Naive thymus-derived CD4-positive, alpha-beta T cell (primary cell): ENCODE measurements around the gene EPB41L2. TPM values are rescaled to one million over a fixed set of nuclear protein-coding genes. Genes with fewer than 3 reads are reported as not detected.
A peak's percentile ranks its signal among the peaks of the same experiment; 100 is the strongest.

Experiments
- ATAC-seq: fragments of 150-1000 bp; cut with Tn5 transposase; 2 replicates; pipeline ENCODE4 v1.10.0; 2021; ENCODE audit warnings: mild to moderate bottlenecking, moderate library complexity
- CTCF ChIA-PET: fragments of 350-600 bp; sonication (Branson Sonifier 250); formaldehyde crosslinking; loops from one replicate; lab custom pipeline; 2021; ENCODE audit warnings: antibody characterized with exemption; lab: Charles Lee
- POLR2A ChIA-PET: fragments of 350-600 bp; sonication (Branson Sonifier 250); formaldehyde crosslinking; loops from one replicate; lab custom pipeline; 2021; ENCODE audit warnings: antibody characterized with exemption, inconsistent platforms; lab: Charles Lee
- DNase-seq, 9 donors: peaks; one replicate each; pipeline versions ENCODE4 v3.0.0 to v3.0.0-alpha.2; 2020 to 2022; ENCODE audit warnings: mixed read lengths in 1 of 9
- H3K27ac ChIP-seq: one replicate; pipeline ENCODE4 v1.7.0; 2013; ENCODE audit warnings: mild to moderate bottlenecking, low read depth, low read length, moderate library complexity
- H3K27me3 ChIP-seq, 2 donors: one replicate each; pipeline ENCODE4 v1.7.0; 2013; ENCODE audit warnings: low read length in 2 of 2, mild to moderate bottlenecking in 2 of 2, moderate library complexity in 2 of 2; ENCODE audit not compliant: control insufficient read depth in 2 of 2, insufficient read depth in 2 of 2
- H3K36me3 ChIP-seq, 3 experiments: 1 replicate in 2 of 3; 2 replicates in 1 of 3; pipeline ENCODE4 v1.7.0; 2013; ENCODE audit warnings: low read length in 3 of 3, mild to moderate bottlenecking in 3 of 3, moderate library complexity in 1 of 3; ENCODE audit not compliant: insufficient read depth in 3 of 3, control insufficient read depth in 2 of 3
- H3K4me1 ChIP-seq, 2 donors: one replicate each; pipeline ENCODE4 v1.7.0; 2013; ENCODE audit warnings: low read length in 2 of 2, mild to moderate bottlenecking in 2 of 2, moderate library complexity in 1 of 2; ENCODE audit not compliant: control insufficient read depth in 2 of 2, insufficient read depth in 2 of 2
- H3K4me3 ChIP-seq: 2 replicates; pipeline ENCODE4 v1.7.0; 2013; ENCODE audit warnings: mild to moderate bottlenecking, low read length
- H3K9me3 ChIP-seq, 3 experiments: 1 replicate in 2 of 3; 2 replicates in 1 of 3; pipeline ENCODE4 v1.7.0; 2013; ENCODE audit warnings: low read length in 3 of 3; ENCODE audit not compliant: control insufficient read depth in 2 of 3
- H3K27ac Mint-ChIP-seq, 9 donors: one replicate each; pipeline ENCODE4 v1.8.0; 2020 to 2022; ENCODE audit warnings: mixed read lengths in 9 of 9, mild to moderate bottlenecking in 8 of 9, moderate library complexity in 5 of 9, inconsistent platforms in 2 of 9
- H3K27me3 Mint-ChIP-seq, 5 donors: one replicate each; pipeline ENCODE4 v1.8.0; 2021 to 2022; ENCODE audit warnings: mixed read lengths in 5 of 5, mild to moderate bottlenecking in 1 of 5
- H3K36me3 Mint-ChIP-seq, 5 donors: one replicate each; pipeline ENCODE4 v1.8.0; 2020 to 2022; ENCODE audit warnings: mixed read lengths in 5 of 5, mild to moderate bottlenecking in 3 of 5, inconsistent platforms in 1 of 5
- H3K4me1 Mint-ChIP-seq, 7 donors: one replicate each; pipeline ENCODE4 v1.8.0; 2020 to 2022; ENCODE audit warnings: mixed read lengths in 7 of 7, mild to moderate bottlenecking in 3 of 7, inconsistent platforms in 1 of 7
- H3K4me3 Mint-ChIP-seq, 10 donors: one replicate each; pipeline ENCODE4 v1.8.0; 2020 to 2022; ENCODE audit warnings: mild to moderate bottlenecking in 10 of 10, mixed read lengths in 10 of 10, moderate library complexity in 6 of 10, inconsistent platforms in 2 of 10
- H3K9me3 Mint-ChIP-seq, 11 donors: one replicate each; pipeline ENCODE4 v1.8.0; 2020 to 2022; ENCODE audit warnings: mixed read lengths in 11 of 11, mild to moderate bottlenecking in 4 of 11, inconsistent platforms in 1 of 11, moderate library complexity in 1 of 11
- intact Hi-C, 2 donors: fragments of 100-400 bp; cut with micrococcal nuclease; formaldehyde crosslinking; loops; one replicate each; pipeline ENCODE4 v1.15.1; 2023
- polyA plus RNA-seq, 2 donors: library from polyadenylated mRNA; unstranded; fragments of 300-500 nt; fragmentation: Illumina TruSeq; gene quantifications; one replicate each; pipeline ENCODE4 v1.2.3, GENCODE V29; 2021
- total RNA-seq, 6 experiments: library from RNA in 5 of 6; stranded (reverse) in 5 of 6; gene quantifications; 1 replicate in 5 of 6; 2 replicates in 1 of 6; pipeline ENCODE4 v1.2.3 and lab custom pipeline; 2021 to 2026

Gene EPB41L2
- total and polyA plus RNA-seq, 7 experiments from 2014 or later = 4.6 to 26.9 (median 12.3) TPM

- H3K36me3 Mint-ChIP-seq = peaks cover 0 to 12% (median 0%) of the 10 kb centered on the region in 5 donors
- H3K9me3 Mint-ChIP-seq = no peaks in the 10 kb centered on the region
- intact Hi-C loops = no loop called here
- H3K27ac Mint-ChIP-seq = no peak overlapping the region
- no peak overlapping the region for H3K4me3 Mint-ChIP-seq
- H3K27me3 Mint-ChIP-seq = no peaks in the 10 kb centered on the region
- Histone ChIP-seq H3K9me3 (no peaks in the 10 kb centered on the region), H3K4me3 (no peak overlapping the region), H3K27ac (no peak overlapping the region), H3K4me1 (no peaks in the 10 kb centered on the region), H3K27me3 (no peaks in the 10 kb centered on the region), H3K36me3 (no peaks in the 10 kb centered on the region)
- ChIA-PET POLR2A (no interaction called here), CTCF (no interaction called here)
- DNase-seq = no peak
- no peak for ATAC-seq
- H3K4me1 Mint-ChIP-seq = peaks cover 0 to 9% (median 0%) of the 10 kb centered on the region in 7 donors
These were observed 210.0 kb downstream of the EPB41L2 start for GRCh38 chr6:130852844-130853554.

GRCh38 chr6:130851026-130851425 is 212.0 kb downstream of the EPB41L2 start:
- H3K9me3 ChIP-seq = no peaks in the 10 kb centered on the region
- H3K4me1 ChIP-seq = no peaks in the 10 kb centered on the region
- POLR2A ChIA-PET = no interaction called here
- H3K9me3 Mint-ChIP-seq = no peaks in the 10 kb centered on the region
- H3K27ac ChIP-seq = no peak overlapping the region
- no peaks in the 10 kb centered on the region for H3K27me3 ChIP-seq
- no peak for DNase-seq
- H3K27ac Mint-ChIP-seq = no peak overlapping the region
- H3K4me3 Mint-ChIP-seq = no peak overlapping the region
- CTCF ChIA-PET = no interaction called here
- ATAC-seq = no peak
- H3K27me3 Mint-ChIP-seq = no peaks in the 10 kb centered on the region
- H3K36me3 Mint-ChIP-seq = peaks cover 0 to 12% (median 0%) of the 10 kb centered on the region in 5 donors
- H3K4me3 ChIP-seq = no peak overlapping the region
- intact Hi-C loops = no loop called here
- H3K4me1 Mint-ChIP-seq = peaks cover 0 to 9% (median 0%) of the 10 kb centered on the region in 7 donors
- H3K36me3 ChIP-seq = no peaks in the 10 kb centered on the region

GRCh38 chr6:130849594-130849993 is 213.5 kb downstream of the EPB41L2 start:
- Mint-ChIP-seq H3K27ac (no peak overlapping the region), H3K27me3 (no peaks in the 10 kb centered on the region), H3K4me1 (peaks cover 0 to 9% (median 0%) of the 10 kb centered on the region in 7 donors), H3K9me3 (no peaks in the 10 kb centered on the region), H3K4me3 (no peak overlapping the region), H3K36me3 (peaks cover 0 to 8% (median 0%) of the 10 kb centered on the region in 5 donors)
- Histone ChIP-seq H3K4me3 (no peak overlapping the region), H3K27me3 (no peaks in the 10 kb centered on the region), H3K36me3 (no peaks in the 10 kb centered on the region), H3K4me1 (no peaks in the 10 kb centered on the region), H3K9me3 (no peaks in the 10 kb centered on the region), H3K27ac (no peak overlapping the region)
- POLR2A ChIA-PET = no interaction called here
- DNase-seq = no peak
- CTCF ChIA-PET = no interaction called here
- intact Hi-C loops = loop anchor here (10.0 kb wide), 2 partner anchors 955 to 1355 kb away; no protein-coding TSS in a partner anchor
- no peak for ATAC-seq

GRCh38 chr6:130848945-130849344 is 214.1 kb downstream of the EPB41L2 start:
- Mint-ChIP-seq H3K4me3 (no peak overlapping the region), H3K4me1 (peaks cover 0 to 9% (median 0%) of the 10 kb centered on the region in 7 donors), H3K36me3 (peaks cover 0 to 5% (median 0%) of the 10 kb centered on the region in 5 donors), H3K27me3 (no peaks in the 10 kb centered on the region), H3K27ac (peak overlapping the region in 1 of 9 donors; percentile 48), H3K9me3 (no peaks in the 10 kb centered on the region)
- no peaks in the 10 kb centered on the region for H3K36me3 ChIP-seq
- intact Hi-C loops = loop anchor here (10.0 kb wide), 2 partner anchors 954 to 1354 kb away; no protein-coding TSS in a partner anchor
- no peaks in the 10 kb centered on the region for H3K9me3 ChIP-seq
- H3K27me3 ChIP-seq = no peaks in the 10 kb centered on the region
- DNase-seq (peak in 3 of 9 donors; percentile 7 to 22 (median 19)), ATAC-seq (peak; percentile 83)
- POLR2A ChIA-PET = no interaction called here
- H3K27ac ChIP-seq = no peak overlapping the region
- no peak overlapping the region for H3K4me3 ChIP-seq
- H3K4me1 ChIP-seq = no peaks in the 10 kb centered on the region
- CTCF ChIA-PET = no interaction called here

- CTCF ChIA-PET = interaction anchor here (0.6 kb wide), 1 partner anchor 753 kb away, joined by 3 read pairs; no protein-coding TSS in a partner anchor
- Histone ChIP-seq H3K4me1 (no peaks in the 10 kb centered on the region), H3K36me3 (no peaks in the 10 kb centered on the region), H3K27me3 (no peaks in the 10 kb centered on the region), H3K9me3 (no peaks in the 10 kb centered on the region), H3K27ac (no peak overlapping the region), H3K4me3 (no peak overlapping the region)
- Mint-ChIP-seq H3K36me3 (no peaks in the 10 kb centered on the region), H3K27me3 (no peaks in the 10 kb centered on the region), H3K9me3 (no peaks in the 10 kb centered on the region), H3K4me3 (no peak overlapping the region), H3K27ac (no peak overlapping the region), H3K4me1 (peaks cover 0 to 12% (median 0%) of the 10 kb centered on the region in 7 donors)
- intact Hi-C loops = loop anchor here (10.0 kb wide), 2 partner anchors 952 to 1352 kb away; no protein-coding TSS in a partner anchor
- ATAC-seq = no peak
- DNase-seq = no peak
- POLR2A ChIA-PET = no interaction called here
These were observed 215.8 kb downstream of the EPB41L2 start for GRCh38 chr6:130847001-130847910.

- Histone ChIP-seq H3K4me1 (no peaks in the 10 kb centered on the region), H3K9me3 (no peaks in the 10 kb centered on the region), H3K36me3 (no peaks in the 10 kb centered on the region), H3K4me3 (no peak overlapping the region), H3K27me3 (no peaks in the 10 kb centered on the region), H3K27ac (no peak overlapping the region)
- no peak for ATAC-seq
- intact Hi-C loops = loop anchor here (10.0 kb wide), 2 partner anchors 952 to 1352 kb away; no protein-coding TSS in a partner anchor
- ChIA-PET POLR2A (no interaction called here), CTCF (no interaction called here)
- Mint-ChIP-seq H3K4me1 (peaks cover 0 to 12% (median 0%) of the 10 kb centered on the region in 7 donors), H3K9me3 (no peaks in the 10 kb centered on the region), H3K36me3 (peaks cover 0 to under 1% (median 0%) of the 10 kb centered on the region in 5 donors), H3K27ac (no peak overlapping the region), H3K27me3 (no peaks in the 10 kb centered on the region), H3K4me3 (no peak overlapping the region)
- no peak for DNase-seq
These were observed 216.5 kb downstream of the EPB41L2 start for GRCh38 chr6:130846501-130846900.
